ENCODE data around the gene SPTBN4.

SPTBN4 gene

DNA sequence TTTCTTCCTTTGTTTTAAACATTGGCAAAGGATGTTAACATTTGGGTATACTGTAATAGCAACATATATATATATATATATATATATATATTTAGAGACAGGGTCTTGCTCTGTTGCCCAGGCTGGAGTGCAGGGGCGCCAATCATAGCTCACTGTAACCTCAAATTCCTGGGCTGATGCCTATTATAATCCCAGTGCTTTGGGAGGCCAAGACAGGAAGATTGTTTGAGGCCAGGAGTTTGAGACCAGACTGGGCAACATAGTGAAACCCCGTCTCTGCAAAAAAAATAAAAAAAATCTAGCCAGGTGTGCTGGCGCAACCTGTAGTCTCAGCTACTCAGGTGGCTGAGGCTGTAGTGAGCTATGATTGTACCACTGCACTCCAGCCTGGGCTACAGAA lies 6.6 kb upstream of the SPTBN4 start:
- TF ChIP-seq EP300 (IDR thresholded peaks at IDR 0.05; ENCODE audit: borderline replicate concordance), result no peak
- no peak for TF ChIP-seq TAF1 (IDR thresholded peaks at IDR 0.05; ENCODE audit: low read depth)
- no peak for TF ChIP-seq TCF12 (IDR thresholded peaks at IDR 0.05; ENCODE audit: low read depth)
- TF ChIP-seq CEBPB (IDR thresholded peaks at IDR 0.05), result no peak
- no peak for TF ChIP-seq FOXM1 (IDR thresholded peaks at IDR 0.05; ENCODE audit: borderline replicate concordance, low read depth)

DNA sequence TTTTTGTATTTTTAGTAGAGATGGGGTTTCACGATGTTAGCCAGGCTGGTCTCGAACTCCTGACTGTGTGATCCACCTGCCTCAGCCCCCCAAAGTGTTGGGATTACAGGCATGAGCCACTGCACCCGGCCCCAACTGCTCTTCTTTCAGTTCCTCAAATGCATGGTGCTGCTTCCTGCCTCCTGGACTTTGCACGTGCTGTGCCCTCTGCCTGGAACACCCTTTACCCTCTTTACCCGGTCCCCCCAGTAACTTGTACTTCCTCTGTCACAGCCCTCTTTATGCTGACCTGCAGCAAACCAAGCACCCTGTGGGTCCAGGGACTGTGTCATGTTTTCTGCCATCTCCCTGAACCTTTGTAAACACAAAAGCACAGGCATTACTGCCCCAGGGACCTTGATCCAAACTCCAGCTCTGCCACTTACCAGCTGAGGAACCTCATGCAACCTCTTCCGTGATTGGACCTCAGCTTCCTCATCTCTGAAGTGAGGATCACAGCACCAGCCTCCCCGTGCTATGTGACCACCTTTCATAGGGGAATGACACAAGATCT lies 5.1 kb upstream of the SPTBN4 start:
- TF ChIP-seq, protein P1, sequence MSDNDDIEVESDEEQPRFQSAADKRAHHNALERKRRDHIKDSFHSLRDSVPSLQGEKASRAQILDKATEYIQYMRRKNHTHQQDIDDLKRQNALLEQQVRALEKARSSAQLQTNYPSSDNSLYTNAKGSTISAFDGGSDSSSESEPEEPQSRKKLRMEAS (IDR thresholded peaks at IDR 0.05), result no peak
- TF ChIP-seq YY1 (IDR thresholded peaks at IDR 0.05; ENCODE audit: low read depth) (no peak), REST (IDR thresholded peaks at IDR 0.05; ENCODE audit: low read depth) (no peak), EP300 (IDR thresholded peaks at IDR 0.05; ENCODE audit: borderline replicate concordance) (no peak), TEAD4 (IDR thresholded peaks at IDR 0.05) (no peak)

GRCh38 chr19:40463587-40464037 lies 3.2 kb upstream of the SPTBN4 start:
- peak; percentile 52; the same call in 1 of the 2 replicates for TF ChIP-seq CEBPB (IDR thresholded peaks at IDR 0.05)

- TF ChIP-seq RAD21 (IDR thresholded peaks at IDR 0.05; ENCODE audit: low read depth), result peak; percentile 78
- TF ChIP-seq TCF12 (IDR thresholded peaks at IDR 0.05; ENCODE audit: low read depth), result no peak
- TF ChIP-seq ZBTB7A (IDR thresholded peaks at IDR 0.05; ENCODE audit: low read depth), result no peak
- no peak for TF ChIP-seq NFIC (IDR thresholded peaks at IDR 0.05)
- TF ChIP-seq, protein P2, sequence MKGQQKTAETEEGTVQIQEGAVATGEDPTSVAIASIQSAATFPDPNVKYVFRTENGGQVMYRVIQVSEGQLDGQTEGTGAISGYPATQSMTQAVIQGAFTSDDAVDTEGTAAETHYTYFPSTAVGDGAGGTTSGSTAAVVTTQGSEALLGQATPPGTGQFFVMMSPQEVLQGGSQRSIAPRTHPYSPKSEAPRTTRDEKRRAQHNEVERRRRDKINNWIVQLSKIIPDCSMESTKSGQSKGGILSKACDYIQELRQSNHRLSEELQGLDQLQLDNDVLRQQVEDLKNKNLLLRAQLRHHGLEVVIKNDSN (IDR thresholded peaks at IDR 0.05), result no peak
- no peak for TF ChIP-seq YY1 (IDR thresholded peaks at IDR 0.05; ENCODE audit: low read depth)
- TF ChIP-seq TEAD4 (IDR thresholded peaks at IDR 0.05), result 0 out of 2 replicates have a peak, but pooled peaks have one; percentile 57
- TF ChIP-seq REST (IDR thresholded peaks at IDR 0.05; ENCODE audit: low read depth), result no peak
- TF ChIP-seq FOXM1 (IDR thresholded peaks at IDR 0.05; ENCODE audit: borderline replicate concordance, low read depth), result no peak
- TF ChIP-seq, protein P1 (IDR thresholded peaks at IDR 0.05), result peak; percentile 13; the same call in 1 of the 2 replicates
- no peak for TF ChIP-seq CEBPB (IDR thresholded peaks at IDR 0.05)
Observed at GRCh38 chr19:40464059-40465024, 2.5 kb upstream of the SPTBN4 start.

GRCh38 chr19:40465025-40465556 lies 1.7 kb upstream of the SPTBN4 start:
- TF ChIP-seq ZBTB7A (IDR thresholded peaks at IDR 0.05; ENCODE audit: low read depth), result no peak
- peak; percentile 58 for TF ChIP-seq CEBPB (IDR thresholded peaks at IDR 0.05)

DNA sequence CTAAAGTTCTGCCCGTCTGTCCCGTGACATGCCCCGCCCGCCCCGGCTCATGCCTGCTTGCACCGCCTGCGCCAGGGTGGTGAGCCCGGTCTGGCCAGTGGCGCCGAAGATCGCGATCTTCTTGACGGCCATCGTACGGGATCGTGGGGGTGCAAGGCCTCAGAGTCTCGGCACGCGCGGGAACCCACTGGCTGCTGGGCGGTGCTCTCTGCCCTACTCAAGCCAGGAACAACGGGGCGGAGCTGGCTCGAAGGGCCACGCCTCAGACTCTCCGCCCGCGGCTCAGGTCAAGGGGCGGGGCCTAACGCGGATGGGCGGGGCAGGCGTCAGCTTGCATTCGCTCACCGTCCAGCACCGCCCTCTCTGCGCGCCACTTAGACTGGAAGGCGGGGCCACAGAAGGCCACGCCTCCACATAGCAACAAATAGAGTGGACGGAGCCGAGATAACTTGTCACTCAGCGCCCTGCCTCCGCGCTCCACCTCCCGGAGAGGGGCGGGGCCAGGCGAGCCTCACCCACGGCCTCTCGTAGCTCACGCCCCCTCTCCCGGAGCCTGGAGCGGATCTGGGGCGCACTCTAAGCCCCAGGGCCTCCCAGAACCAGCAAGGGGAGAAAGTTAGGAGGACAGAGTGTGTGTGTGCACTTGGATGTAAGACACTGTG lies 1.1 kb upstream of the SPTBN4 start, which contains the start of gene BLVRB:
Gene BLVRB, minus strand, starts transcription at position 189 of the 662 bp plus-strand sequence. Its CDS starts 57 bp downstream, at position 132.
- TF ChIP-seq CREB1 (IDR thresholded peaks at IDR 0.05; ENCODE audit: low read depth) (0 out of 2 replicates have a peak, but pooled peaks have one; percentile 10), TCF12 (IDR thresholded peaks at IDR 0.05; ENCODE audit: low read depth) (no peak), EGR1 (IDR thresholded peaks at IDR 0.05) (0 out of 2 replicates have a peak, but pooled peaks have one; percentile 26), REST (IDR thresholded peaks at IDR 0.05; ENCODE audit: low read depth) (no peak), YY1 (IDR thresholded peaks at IDR 0.05; ENCODE audit: low read depth) (0 out of 2 replicates have a peak, but pooled peaks have one; percentile 30), TEAD4 (IDR thresholded peaks at IDR 0.05) (0 out of 2 replicates have a peak, but pooled peaks have one; percentile 18), TAF1 (IDR thresholded peaks at IDR 0.05; ENCODE audit: low read depth) (peak; percentile 55; the same call in 1 of the 2 replicates)
- TF ChIP-seq, protein P1 (IDR thresholded peaks at IDR 0.05), result peak; percentile 80

Measured in Ishikawa (cell line).